KMS-11 (cell line): Measurements from ENCODE around the gene KATNB1.

Source experiments
- H2AFZ ChIP-seq: fragments of 200-600 bp; sonication (generic); 2 replicates; pipeline ENCODE4 v1.6.1; 2016; ENCODE audit warnings: antibody characterized with exemption, mixed run types, low read depth
- H3K27ac ChIP-seq: fragments of 200-600 bp; sonication (generic); 2 replicates; pipeline ENCODE4 v1.6.1; 2016; ENCODE audit warnings: mild to moderate bottlenecking, mixed run types
- H3K27me3 ChIP-seq: fragments of 200-600 bp; sonication (generic); 2 replicates; pipeline ENCODE4 v1.6.1; 2017; ENCODE audit warnings: mild to moderate bottlenecking, low read depth, mixed run types, moderate library complexity; ENCODE audit not compliant: insufficient read depth
- H3K36me3 ChIP-seq: fragments of 200-600 bp; sonication (generic); 2 replicates; pipeline ENCODE4 v1.6.1; 2017; ENCODE audit warnings: mild to moderate bottlenecking, mixed run types; ENCODE audit not compliant: insufficient read depth
- H3K4me1 ChIP-seq: fragments of 200-600 bp; sonication (generic); 2 replicates; pipeline ENCODE4 v1.6.1; 2016; ENCODE audit warnings: mild to moderate bottlenecking, low read depth, mixed run types; ENCODE audit not compliant: poor library complexity, severe bottlenecking
- H3K4me2 ChIP-seq: fragments of 200-600 bp; sonication (generic); 2 replicates; pipeline ENCODE4 v1.7.0; 2016; ENCODE audit warnings: mild to moderate bottlenecking, mixed run types
- H3K4me3 ChIP-seq: fragments of 200-600 bp; sonication (generic); IDR thresholded peaks from 2 replicates; pipeline ENCODE4 v1.6.1; 2017; ENCODE audit warnings: low read depth, low read length, mixed read lengths; ENCODE audit not compliant: insufficient read depth
- H3K79me2 ChIP-seq: fragments of 200-600 bp; sonication (generic); 2 replicates; pipeline ENCODE4 v1.6.1; 2016; ENCODE audit warnings: low read depth, mixed run types; ENCODE audit not compliant: insufficient read depth
- H3K9ac ChIP-seq: fragments of 200-600 bp; sonication (generic); 2 replicates; pipeline ENCODE4 v1.6.1; 2016; ENCODE audit warnings: mild to moderate bottlenecking, mixed run types
- H4K20me1 ChIP-seq: fragments of 200-600 bp; sonication (generic); 2 replicates; pipeline ENCODE4 v1.6.1; 2016; ENCODE audit warnings: mild to moderate bottlenecking, mixed run types; ENCODE audit not compliant: insufficient read depth
- CTCF ChIP-seq: fragments of 200-600 bp; sonication (generic); conservative IDR thresholded peaks from 2 replicates; pipeline ENCODE4 v1.6.1; 2017; ENCODE audit warnings: low read depth, mild to moderate bottlenecking, antibody characterized with exemption, low read length, moderate library complexity, mixed read lengths

Gene KATNB1

DNA sequence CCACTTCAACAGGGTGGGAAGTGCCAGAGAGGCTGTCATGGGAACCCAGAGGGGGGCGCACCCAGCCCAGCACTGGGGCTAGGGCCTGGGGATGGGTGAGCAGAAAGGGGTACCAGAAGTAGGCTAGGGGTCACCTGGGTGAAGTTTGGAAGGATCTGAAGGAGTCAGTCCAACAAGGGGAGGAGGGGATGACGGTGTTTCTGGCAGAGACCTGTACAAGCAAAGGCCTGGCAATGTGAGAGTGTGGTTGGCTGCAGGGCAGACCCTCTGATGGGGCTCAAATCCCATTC lies 13.4 kb upstream of the KATNB1 start:
- TF ChIP-seq CTCF = no peak
- Histone ChIP-seq H3K4me1 (no peaks in the 10 kb centered on the region), H3K4me3 (no peak overlapping the region), H2AFZ (no peak overlapping the region), H3K4me2 (no peak overlapping the region), H3K27me3 (no peaks in the 10 kb centered on the region), H3K79me2 (no peaks in the 10 kb centered on the region), H3K36me3 (no peaks in the 10 kb centered on the region), H3K9ac (no peak overlapping the region), H4K20me1 (no peaks in the 10 kb centered on the region), H3K27ac (no peak overlapping the region)

DNA sequence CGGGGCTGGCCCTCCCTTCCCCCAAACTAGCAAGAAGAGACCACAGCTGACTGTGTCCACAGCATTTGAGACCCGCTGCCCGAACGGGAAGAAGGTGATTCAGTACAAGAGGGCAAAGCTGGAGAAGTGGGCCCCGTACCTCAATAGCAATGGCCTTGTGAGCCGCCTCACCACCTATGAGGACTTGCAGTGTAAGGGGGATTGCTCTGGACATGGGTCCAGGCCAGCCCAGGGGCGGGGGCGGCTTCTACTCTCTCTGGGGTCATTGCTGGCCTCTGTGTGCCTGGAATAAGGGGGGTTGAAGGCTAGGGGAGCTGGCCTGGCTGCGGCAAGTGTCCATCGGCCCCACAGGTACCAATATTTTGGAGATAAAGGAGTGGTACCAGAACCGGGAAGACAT lies 12.9 kb upstream of the KATNB1 start:
- H3K9ac ChIP-seq = no peak overlapping the region
- H3K79me2 ChIP-seq = no peaks in the 10 kb centered on the region
- no peaks in the 10 kb centered on the region for H3K4me1 ChIP-seq
- no peak overlapping the region for H2AFZ ChIP-seq
- no peak for TF ChIP-seq CTCF
- H3K36me3 ChIP-seq = no peaks in the 10 kb centered on the region
- no peak overlapping the region for H3K4me2 ChIP-seq
- no peak overlapping the region for H3K27ac ChIP-seq
- H3K27me3 ChIP-seq = no peaks in the 10 kb centered on the region
- no peak overlapping the region for H3K4me3 ChIP-seq
- no peaks in the 10 kb centered on the region for H4K20me1 ChIP-seq

GRCh38 chr16:57723170-57723569 lies 12.4 kb upstream of the KATNB1 start:
- Histone ChIP-seq H3K4me1 (no peaks in the 10 kb centered on the region), H3K79me2 (no peaks in the 10 kb centered on the region), H3K9ac (no peak overlapping the region), H3K4me3 (no peak overlapping the region), H3K27ac (no peak overlapping the region), H2AFZ (no peak overlapping the region), H3K36me3 (no peaks in the 10 kb centered on the region), H4K20me1 (no peaks in the 10 kb centered on the region), H3K4me2 (no peak overlapping the region), H3K27me3 (no peaks in the 10 kb centered on the region)
- no peak for TF ChIP-seq CTCF

GRCh38 chr16:57724531-57724930 lies 11.0 kb upstream of the KATNB1 start:
- Histone ChIP-seq H3K4me3 (no peak overlapping the region), H3K4me1 (no peaks in the 10 kb centered on the region), H2AFZ (no peak overlapping the region), H3K36me3 (no peaks in the 10 kb centered on the region), H3K79me2 (no peaks in the 10 kb centered on the region), H3K9ac (no peak overlapping the region), H3K4me2 (no peak overlapping the region), H3K27ac (no peak overlapping the region), H4K20me1 (no peaks in the 10 kb centered on the region), H3K27me3 (no peaks in the 10 kb centered on the region)
- TF ChIP-seq CTCF = no peak

- H3K9ac ChIP-seq = no peak overlapping the region
- no peak overlapping the region for H3K4me3 ChIP-seq
- H2AFZ ChIP-seq = no peak overlapping the region
- no peak for TF ChIP-seq CTCF
- H3K4me2 ChIP-seq = no peak overlapping the region
- H3K79me2 ChIP-seq = no peaks in the 10 kb centered on the region
- H3K36me3 ChIP-seq = no peaks in the 10 kb centered on the region
- H3K27ac ChIP-seq = no peak overlapping the region
- H3K27me3 ChIP-seq = no peaks in the 10 kb centered on the region
- H4K20me1 ChIP-seq = no peaks in the 10 kb centered on the region
- no peaks in the 10 kb centered on the region for H3K4me1 ChIP-seq
These were observed 10.4 kb upstream of the KATNB1 start for GRCh38 chr16:57725151-57725550.
